ENCODE measurements around the gene HPCAL1. TPM values are rescaled to one million over a fixed set of nuclear protein-coding genes. Genes with fewer than 3 reads are reported as not detected.

The HPCAL1 gene
- total and polyA plus RNA-seq, 10 of the 15 experiments (the other 5 are each of a cell fraction or from before 2014, with no cell fraction given) = 0.40 to 12.8 (median 7.9) TPM

- TF ChIP-seq ZBTB4 (CRISPR knock-in tag; IDR thresholded peaks at IDR 0.05) = no peak
- TF ChIP-seq BACH1 (IDR thresholded peaks at IDR 0.05; ENCODE audit: borderline replicate concordance) = no peak
- TF ChIP-seq ETV6 (conservative IDR thresholded peaks at IDR 0.05 in 1 of 2, IDR thresholded peaks at IDR 0.05 in 1 of 2; ENCODE audit: borderline replicate concordance in 1 of 2, low read depth in 1 of 2) = no peak
- no peak for TF ChIP-seq FOXK2 (IDR thresholded peaks at IDR 0.05)
Measured at GRCh38 chr2:10415048-10415447, 112.3 kb downstream of the HPCAL1 start (continued).

GRCh38 chr2:10415640-10416039 is 112.9 kb downstream of the HPCAL1 start:
- WGBS (ENCODE audit: insufficient coverage, insufficient replicate concordance, low lambda C conversion rate, missing lambda C conversion rate) = 63% methylated on average over 12 of the region's 12 CpGs
- CTCF ChIA-PET = interaction anchor here (0.9 kb wide), 1 partner anchor 292 kb away, joined by 3 read pairs; no protein-coding TSS in a partner anchor
- in situ Hi-C loops (cut with MboI) = loop anchor here (5.0 kb wide), 1 partner anchor 283 kb away; no protein-coding TSS in a partner anchor
- BruUV-seq (replicated peaks) = no TSS peak
- Histone ChIP-seq H3K27me3 (replicated peaks in 1 of 2; ENCODE audit: control insufficient read depth in 2 of 2, insufficient read depth in 2 of 2, low read length in 1 of 2) (no peaks in the 10 kb centered on the region), H2AFZ (ENCODE audit: control insufficient read depth, low read depth, low read length) (no peak overlapping the region), H3K4me2 (ENCODE audit: control insufficient read depth, insufficient read depth) (no peak overlapping the region), H3K9me3 (replicated peaks; ENCODE audit: control insufficient read depth, insufficient read depth, low read length) (peaks cover 3% of the 10 kb centered on the region; the same call in 2 of the 3 replicates), H3K4me3 (no peak overlapping the region), H3K79me2 (ENCODE audit: control insufficient read depth, insufficient read depth, low read length) (no peaks in the 10 kb centered on the region), H3K4me1 (ENCODE audit: control insufficient read depth, insufficient read depth, low read length) (peaks cover 21% of the 10 kb centered on the region), H3K9ac (ENCODE audit: control insufficient read depth, insufficient read depth, low read length) (no peak overlapping the region), H3K36me3 (ENCODE audit: control insufficient read depth in 2 of 2, insufficient read depth in 2 of 2, low read length in 1 of 2) (no peaks in the 10 kb centered on the region), H3K27ac (ENCODE audit: control insufficient read depth, insufficient read depth) (no peak overlapping the region), H4K20me1 (ENCODE audit: control insufficient read depth, insufficient read depth) (no peaks in the 10 kb centered on the region)
- POLR2A ChIA-PET = interaction anchor here (1.2 kb wide), 1 partner anchor 82 kb away, joined by 3 read pairs; no protein-coding TSS in a partner anchor
- no peak for DNase-seq (ENCODE audit: low read depth, low spot score)
- intact Hi-C loops (cut with micrococcal nuclease; ENCODE audit: unreplicated experiment) = no loop called here
- RAD21 ChIA-PET (ENCODE audit: unreplicated experiment) = no interaction called here
- no peak for TF ChIP-seq TCF7 (IDR thresholded peaks at IDR 0.05; ENCODE audit: borderline replicate concordance)
- TF ChIP-seq DPF2 (IDR thresholded peaks at IDR 0.05) = no peak
- TF ChIP-seq MTA2 (IDR thresholded peaks at IDR 0.05; ENCODE audit: low read depth) = no peak
- no peak for ATAC-seq
- FAIRE-seq = no peak
- SMC1A ChIA-PET (ENCODE audit: uncharacterized antibody, unreplicated experiment) = interaction anchor here (2.4 kb wide), 1 partner anchor 7 kb away, joined by 12 read pairs; no protein-coding TSS in a partner anchor
